Astrocyte (in vitro differentiated cells and primary cell): Measurements from ENCODE around the gene GABBR1.

Experiments used
- EZH2 ChIP-seq: IDR thresholded peaks from 2 replicates; pipeline ENCODE4 v1.6.1; 2012; ENCODE audit warnings: mild to moderate bottlenecking, low read length, inconsistent platforms; ENCODE audit not compliant: insufficient read depth
- TF ChIP-seq, protein P1 (sequence below): IDR thresholded peaks from 2 replicates; pipeline ENCODE4 v1.5.1; 2011; ENCODE audit warnings: low read depth, mild to moderate bottlenecking, inconsistent platforms, low read length, moderate library complexity; ENCODE audit not compliant: insufficient read depth

DNA sequence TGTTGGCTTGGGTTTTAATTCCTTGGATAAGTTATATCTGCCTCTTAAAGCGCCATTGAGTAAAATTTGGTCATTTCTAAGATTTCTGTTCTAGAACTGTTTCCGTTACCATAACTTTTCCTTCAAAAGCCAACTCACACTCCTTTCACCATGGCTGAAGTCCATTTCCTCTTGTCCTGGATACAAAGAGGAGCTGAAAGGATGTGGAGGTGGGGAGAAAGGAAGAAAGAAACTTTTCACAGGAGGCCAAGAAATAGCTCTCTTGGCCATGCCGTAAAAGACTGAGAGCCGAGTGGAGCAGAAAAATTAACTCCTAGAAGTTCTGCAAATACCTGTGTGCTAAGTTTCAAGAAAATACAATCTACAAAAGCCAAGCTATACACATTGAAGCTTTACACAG, 21.6 kb downstream of the GABBR1 start:
- TF ChIP-seq, protein P1, sequence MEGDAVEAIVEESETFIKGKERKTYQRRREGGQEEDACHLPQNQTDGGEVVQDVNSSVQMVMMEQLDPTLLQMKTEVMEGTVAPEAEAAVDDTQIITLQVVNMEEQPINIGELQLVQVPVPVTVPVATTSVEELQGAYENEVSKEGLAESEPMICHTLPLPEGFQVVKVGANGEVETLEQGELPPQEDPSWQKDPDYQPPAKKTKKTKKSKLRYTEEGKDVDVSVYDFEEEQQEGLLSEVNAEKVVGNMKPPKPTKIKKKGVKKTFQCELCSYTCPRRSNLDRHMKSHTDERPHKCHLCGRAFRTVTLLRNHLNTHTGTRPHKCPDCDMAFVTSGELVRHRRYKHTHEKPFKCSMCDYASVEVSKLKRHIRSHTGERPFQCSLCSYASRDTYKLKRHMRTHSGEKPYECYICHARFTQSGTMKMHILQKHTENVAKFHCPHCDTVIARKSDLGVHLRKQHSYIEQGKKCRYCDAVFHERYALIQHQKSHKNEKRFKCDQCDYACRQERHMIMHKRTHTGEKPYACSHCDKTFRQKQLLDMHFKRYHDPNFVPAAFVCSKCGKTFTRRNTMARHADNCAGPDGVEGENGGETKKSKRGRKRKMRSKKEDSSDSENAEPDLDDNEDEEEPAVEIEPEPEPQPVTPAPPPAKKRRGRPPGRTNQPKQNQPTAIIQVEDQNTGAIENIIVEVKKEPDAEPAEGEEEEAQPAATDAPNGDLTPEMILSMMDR, result no peak
- TF ChIP-seq EZH2, result no peak
